ENCODE data around the gene TEX13D. TPM values are rescaled to one million over a fixed set of nuclear protein-coding genes. Genes with fewer than 3 reads are reported as not detected.
A peak's percentile ranks its signal among the peaks of the same experiment; 100 is the strongest.

Gene TEX13D
- total RNA-seq, 1 experiment from 2014 or later = not detected

DNA sequence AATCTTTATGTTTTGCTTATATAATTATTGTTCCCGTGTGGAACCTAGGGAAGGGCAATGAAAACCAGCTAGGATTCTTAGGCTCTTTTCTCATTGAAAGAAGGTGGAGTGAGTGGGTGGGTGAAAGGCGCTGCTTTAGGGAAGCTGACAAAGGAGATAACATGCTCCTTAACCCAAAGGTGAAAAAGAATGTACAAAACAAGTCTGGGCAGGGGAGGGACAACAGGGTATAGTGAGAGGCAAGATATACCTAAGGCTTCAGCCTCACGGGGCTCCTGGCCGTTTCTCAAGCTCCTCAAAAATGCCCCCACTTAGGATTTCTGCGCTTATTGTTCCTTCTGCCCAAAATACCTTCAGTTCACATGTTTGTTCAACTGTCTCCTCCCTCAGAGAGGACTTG is 15.7 kb downstream of the TEX13D start:
- no peak for DNase-seq (ENCODE audit: low spot score)

DNA sequence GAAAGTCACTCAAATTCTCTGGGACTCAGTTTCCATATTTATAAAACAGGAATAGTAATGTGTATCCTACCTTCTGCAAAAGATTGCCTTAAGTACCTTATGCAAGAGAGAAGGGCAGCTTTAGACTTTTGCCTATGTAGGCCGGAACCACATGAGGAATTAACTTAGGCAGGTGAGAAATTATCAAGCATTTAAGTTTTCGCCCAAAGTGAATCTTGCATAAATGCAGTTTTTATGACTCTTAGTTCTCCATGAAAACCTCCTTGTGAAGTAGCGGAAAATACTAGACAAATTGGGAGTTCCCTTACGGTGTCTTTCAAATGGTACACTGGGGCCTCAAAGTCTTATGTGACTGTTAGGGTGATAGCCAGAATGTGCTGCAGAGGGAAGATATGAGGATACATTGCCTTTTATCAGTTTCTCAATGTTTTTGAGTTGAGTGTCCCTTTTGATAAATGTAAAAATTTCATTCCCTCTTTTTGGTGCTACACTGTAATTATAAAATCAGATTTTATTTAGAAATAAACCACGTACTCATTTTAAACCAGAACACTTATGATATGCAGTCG is 16.5 kb downstream of the TEX13D start:
- DNase-seq (ENCODE audit: low spot score) = no peak

DNA sequence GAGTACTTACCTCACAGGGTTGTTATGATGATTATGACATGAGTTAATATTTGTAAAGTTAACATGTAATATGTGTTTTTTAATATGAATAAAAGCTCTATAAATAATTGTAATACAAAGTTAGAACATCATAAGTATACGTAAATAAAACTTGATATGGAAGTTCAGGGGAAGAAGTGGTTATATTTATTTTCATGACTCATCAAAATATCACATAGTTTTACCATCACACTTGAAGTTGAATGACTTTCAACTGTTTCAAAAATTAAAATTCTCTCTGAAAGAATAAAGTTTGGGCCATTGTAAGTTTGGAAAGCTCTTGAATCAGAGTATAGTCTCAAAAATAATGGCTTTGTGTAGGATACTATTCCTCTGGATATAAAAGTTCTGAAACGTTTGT is 22.2 kb downstream of the TEX13D start:
- no peak for DNase-seq (ENCODE audit: low spot score)

- DNase-seq (ENCODE audit: low spot score) = no peak
These were observed 26.4 kb downstream of the TEX13D start for GRCh38 chrX:124358800-124359383.

- no peak for DNase-seq (ENCODE audit: low spot score)
These were observed 29.6 kb downstream of the TEX13D start for GRCh38 chrX:124362072-124362471.

DNA sequence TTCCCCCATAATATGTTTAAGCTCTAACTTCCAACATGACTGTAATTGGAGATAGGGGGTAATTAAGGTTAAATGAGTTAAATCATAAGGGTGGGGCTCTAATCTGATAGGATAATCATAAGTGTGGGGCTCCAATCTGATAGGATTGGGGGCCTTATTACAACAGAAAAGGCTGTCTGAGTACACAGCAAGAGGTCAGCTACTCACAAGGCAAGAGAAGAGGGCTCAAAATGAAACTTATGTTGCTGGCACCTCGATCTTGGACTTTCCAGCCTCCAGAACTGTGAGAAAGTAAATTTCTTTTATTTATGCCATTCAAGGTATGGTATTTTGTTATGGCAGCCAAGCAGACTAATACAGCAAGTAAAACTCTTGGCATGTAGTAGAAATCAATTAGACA is 30.3 kb downstream of the TEX13D start:
- no peak for DNase-seq (ENCODE audit: low spot score)

DNA sequence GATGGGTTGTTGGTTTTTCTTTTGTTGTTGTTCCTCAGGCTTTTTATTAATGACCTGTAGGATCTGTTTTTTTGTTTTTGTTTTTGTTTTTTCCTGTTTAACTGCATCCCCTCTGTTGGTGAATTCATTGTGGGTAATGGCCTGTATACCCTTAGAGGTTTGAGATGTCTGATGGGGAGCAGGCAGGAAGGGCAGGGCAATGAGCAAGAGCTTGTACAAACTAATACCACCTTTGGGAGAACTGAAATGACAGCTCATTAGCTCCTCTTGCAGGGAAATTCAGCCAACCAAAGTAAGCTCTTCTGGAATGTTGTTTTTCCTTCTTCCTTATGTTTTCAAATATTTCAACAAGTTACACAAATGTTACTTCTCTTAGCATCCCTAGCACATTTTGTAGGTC is 37.3 kb downstream of the TEX13D start:
- no peak for DNase-seq (ENCODE audit: low spot score)

- no peak for DNase-seq (ENCODE audit: low spot score)
These were observed 40.9 kb downstream of the TEX13D start for GRCh38 chrX:124373348-124373747.

DNA sequence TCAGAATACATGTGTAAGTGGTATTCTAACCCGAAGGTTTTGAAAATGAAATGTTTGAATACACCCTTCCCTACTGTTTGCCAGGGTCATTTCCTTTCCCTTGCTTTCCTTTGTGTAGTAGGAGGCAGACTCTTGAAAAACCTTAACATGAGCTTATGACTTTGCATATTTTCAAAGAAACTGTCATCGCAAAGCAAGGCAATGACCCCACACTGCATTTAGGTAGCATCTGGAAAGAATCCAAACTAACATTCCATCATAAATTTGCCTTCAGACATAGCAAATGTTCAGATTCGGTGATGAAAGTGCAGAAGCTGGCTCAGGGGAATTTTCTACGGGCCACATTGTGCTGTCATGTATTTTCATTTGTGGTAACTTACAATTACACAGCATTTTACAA is 46.2 kb downstream of the TEX13D start:
- DNase-seq (ENCODE audit: low spot score) = no peak

DNA sequence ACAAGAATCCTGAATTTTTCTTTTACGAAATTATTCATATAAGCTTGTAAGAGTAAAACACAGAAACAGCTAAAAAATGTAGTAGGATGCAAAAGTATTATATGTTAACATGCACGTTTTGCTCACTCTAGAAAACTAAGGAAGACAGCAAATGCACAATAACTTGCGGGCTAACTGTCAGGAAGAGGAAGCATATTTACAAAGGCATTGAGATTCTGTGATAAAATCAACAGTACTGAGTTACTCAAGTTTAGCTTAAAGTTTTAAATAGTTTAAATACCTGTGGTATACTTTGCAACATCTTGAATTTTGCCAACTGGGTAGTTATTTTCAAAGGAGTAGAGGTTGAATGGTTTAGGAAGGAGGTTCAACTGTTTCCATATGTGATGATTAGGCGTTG is 50.9 kb downstream of the TEX13D start:
- no peak for DNase-seq (ENCODE audit: low spot score)

- no peak for DNase-seq (ENCODE audit: low spot score)
These were observed 53.9 kb downstream of the TEX13D start for GRCh38 chrX:124386401-124386800.

Small RNA genes within 50 kb of the gene (small RNA-seq; reads per million reads assigned to genes)
- 1.4 reads per million, percentile 50 among the genes with 10 or more reads in this experiment for gene AL022718.1

Other genes starting within 250 kb of the TEX13D start
- not detected in 2 replicates for gene SH2D1A, start 13.9 kb downstream of the TEX13D start, total RNA-seq (2014; rRNA removed; shearing (Covaris generic))

Measured in HT-29 (cell line).